OCI-LY1 (cell line): Measurements from ENCODE around the gene SEMA3F.

Experiments used
- EZH2 ChIP-seq: fragments of 200-600 bp; sonication (generic), shearing (Covaris generic); IDR thresholded peaks from 2 replicates; pipeline ENCODE4 v1.8.0; 2017; ENCODE audit warnings: borderline replicate concordance, mixed run types, mild to moderate bottlenecking, antibody characterized with exemption, low read length, moderate library complexity, mixed read lengths
- TF ChIP-seq, protein P1 (sequence below): fragments of 200-600 bp; sonication (generic), shearing (Covaris generic); IDR thresholded peaks from 2 replicates; pipeline ENCODE4 v1.5.1; 2017; ENCODE audit warnings: mild to moderate bottlenecking, antibody characterized with exemption, low read length, moderate library complexity, mixed read lengths

DNA sequence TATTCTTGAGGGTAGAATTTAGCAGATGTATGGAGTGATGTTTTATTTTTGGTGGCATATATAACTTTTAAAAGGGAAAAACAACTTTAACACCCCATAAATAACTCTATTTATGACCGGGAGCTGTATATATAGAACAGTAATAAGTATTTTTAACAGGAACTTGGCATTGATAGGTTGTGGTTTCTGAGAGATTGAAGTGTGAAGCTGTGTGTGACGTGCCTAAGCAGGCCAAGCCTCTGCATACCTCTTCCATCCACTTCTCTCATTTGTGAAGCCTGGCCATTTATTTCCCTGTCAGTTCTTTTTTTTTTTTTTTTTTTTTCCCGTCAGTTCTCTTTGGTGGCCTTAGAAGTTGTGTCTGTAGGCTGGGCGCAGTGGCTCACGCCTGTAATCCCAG, 43.4 kb upstream of the SEMA3F start:
- TF ChIP-seq, protein P1, sequence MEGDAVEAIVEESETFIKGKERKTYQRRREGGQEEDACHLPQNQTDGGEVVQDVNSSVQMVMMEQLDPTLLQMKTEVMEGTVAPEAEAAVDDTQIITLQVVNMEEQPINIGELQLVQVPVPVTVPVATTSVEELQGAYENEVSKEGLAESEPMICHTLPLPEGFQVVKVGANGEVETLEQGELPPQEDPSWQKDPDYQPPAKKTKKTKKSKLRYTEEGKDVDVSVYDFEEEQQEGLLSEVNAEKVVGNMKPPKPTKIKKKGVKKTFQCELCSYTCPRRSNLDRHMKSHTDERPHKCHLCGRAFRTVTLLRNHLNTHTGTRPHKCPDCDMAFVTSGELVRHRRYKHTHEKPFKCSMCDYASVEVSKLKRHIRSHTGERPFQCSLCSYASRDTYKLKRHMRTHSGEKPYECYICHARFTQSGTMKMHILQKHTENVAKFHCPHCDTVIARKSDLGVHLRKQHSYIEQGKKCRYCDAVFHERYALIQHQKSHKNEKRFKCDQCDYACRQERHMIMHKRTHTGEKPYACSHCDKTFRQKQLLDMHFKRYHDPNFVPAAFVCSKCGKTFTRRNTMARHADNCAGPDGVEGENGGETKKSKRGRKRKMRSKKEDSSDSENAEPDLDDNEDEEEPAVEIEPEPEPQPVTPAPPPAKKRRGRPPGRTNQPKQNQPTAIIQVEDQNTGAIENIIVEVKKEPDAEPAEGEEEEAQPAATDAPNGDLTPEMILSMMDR = no peak
- TF ChIP-seq EZH2 = no peak
